ENCODE data around the gene EFCAB11. TPM values are rescaled to one million over a fixed set of nuclear protein-coding genes. Genes with fewer than 3 reads are reported as not detected.

Gene EFCAB11
- total and polyA plus RNA-seq, 2 donors (not counting 3 experiments of a cell fraction or from before 2014, with no cell fraction given), result 2.8 to 6.3 TPM

DNA sequence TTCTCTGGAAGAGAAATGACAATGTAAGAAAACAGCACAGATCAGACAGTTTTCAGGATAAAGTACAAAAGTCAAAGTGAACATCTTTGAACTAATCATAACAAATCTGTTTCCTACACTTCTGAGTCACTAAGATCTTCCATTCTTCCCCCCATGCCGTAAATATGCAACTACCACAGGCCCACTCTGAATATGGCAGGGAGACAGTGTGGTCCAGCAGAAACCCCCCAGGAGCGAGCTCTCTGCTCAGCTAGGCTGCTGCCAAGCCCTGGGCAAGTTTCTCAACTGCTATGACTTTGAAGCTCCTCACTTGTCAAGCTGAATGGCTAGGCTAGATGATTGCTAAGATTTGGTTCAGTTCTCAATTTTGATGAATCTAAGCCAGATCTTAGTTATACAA lies 148.1 kb downstream of the EFCAB11 start:
- H3K27me3 ChIP-seq (ENCODE audit: control insufficient read depth in 2 of 2, insufficient read depth in 2 of 2, low read length in 2 of 2), result no peaks in the 10 kb centered on the region
- H4K20me1 ChIP-seq (replicated peaks; ENCODE audit: control insufficient read depth, extremely low read depth, insufficient read depth, low read length), result no peaks in the 10 kb centered on the region
- intact Hi-C loops (cut with micrococcal nuclease), result no loop called here
- BruUV-seq (replicated peaks), result no TSS peak
- H3K79me2 ChIP-seq (ENCODE audit: control insufficient read depth, insufficient read depth, low read length), result no peaks in the 10 kb centered on the region
- H3K9me3 ChIP-seq (replicated peaks; ENCODE audit: control insufficient read depth, insufficient read depth, low read length), result no peaks in the 10 kb centered on the region
- no peak for TF ChIP-seq FOS (IDR thresholded peaks at IDR 0.05; ENCODE audit: borderline replicate concordance, insufficient read depth, low read length)
- no peak for TF ChIP-seq POLR2AphosphoS5 (IDR thresholded peaks at IDR 0.05; ENCODE audit: insufficient read depth, low read depth, low read length)
- no peak for TF ChIP-seq GATA2 (IDR thresholded peaks at IDR 0.05; ENCODE audit: insufficient read depth, insufficient read length, low read depth, low read length)
- TF ChIP-seq, protein P1, sequence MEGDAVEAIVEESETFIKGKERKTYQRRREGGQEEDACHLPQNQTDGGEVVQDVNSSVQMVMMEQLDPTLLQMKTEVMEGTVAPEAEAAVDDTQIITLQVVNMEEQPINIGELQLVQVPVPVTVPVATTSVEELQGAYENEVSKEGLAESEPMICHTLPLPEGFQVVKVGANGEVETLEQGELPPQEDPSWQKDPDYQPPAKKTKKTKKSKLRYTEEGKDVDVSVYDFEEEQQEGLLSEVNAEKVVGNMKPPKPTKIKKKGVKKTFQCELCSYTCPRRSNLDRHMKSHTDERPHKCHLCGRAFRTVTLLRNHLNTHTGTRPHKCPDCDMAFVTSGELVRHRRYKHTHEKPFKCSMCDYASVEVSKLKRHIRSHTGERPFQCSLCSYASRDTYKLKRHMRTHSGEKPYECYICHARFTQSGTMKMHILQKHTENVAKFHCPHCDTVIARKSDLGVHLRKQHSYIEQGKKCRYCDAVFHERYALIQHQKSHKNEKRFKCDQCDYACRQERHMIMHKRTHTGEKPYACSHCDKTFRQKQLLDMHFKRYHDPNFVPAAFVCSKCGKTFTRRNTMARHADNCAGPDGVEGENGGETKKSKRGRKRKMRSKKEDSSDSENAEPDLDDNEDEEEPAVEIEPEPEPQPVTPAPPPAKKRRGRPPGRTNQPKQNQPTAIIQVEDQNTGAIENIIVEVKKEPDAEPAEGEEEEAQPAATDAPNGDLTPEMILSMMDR (IDR thresholded peaks at IDR 0.05; ENCODE audit: extremely low read depth in 1 of 2, insufficient read depth in 1 of 2, low read depth in 1 of 2, low read length in 2 of 2), result no peak
- TF ChIP-seq MYC (IDR thresholded peaks at IDR 0.05; ENCODE audit: low read depth, low read length), result no peak
- no peak for TF ChIP-seq EZH2 (IDR thresholded peaks at IDR 0.05; ENCODE audit: borderline replicate concordance, low read depth, low read length, severe bottlenecking)
- TF ChIP-seq POLR2A (IDR thresholded peaks at IDR 0.05; ENCODE audit: low read depth, low read length), result no peak
- TF ChIP-seq, protein P2, sequence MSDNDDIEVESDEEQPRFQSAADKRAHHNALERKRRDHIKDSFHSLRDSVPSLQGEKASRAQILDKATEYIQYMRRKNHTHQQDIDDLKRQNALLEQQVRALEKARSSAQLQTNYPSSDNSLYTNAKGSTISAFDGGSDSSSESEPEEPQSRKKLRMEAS (IDR thresholded peaks at IDR 0.05; ENCODE audit: insufficient read depth, insufficient read length), result no peak
- no peak for TF ChIP-seq JUN (IDR thresholded peaks at IDR 0.05; ENCODE audit: borderline replicate concordance, insufficient read depth, insufficient read length, low read depth)
- no peaks in the 10 kb centered on the region for H3K9me1 ChIP-seq (replicated peaks; ENCODE audit: control insufficient read depth, extremely low read depth, insufficient read depth, low read length)
- no peak overlapping the region for H2AFZ ChIP-seq (ENCODE audit: low read depth, low read length)
- H3K9ac ChIP-seq (replicated peaks; ENCODE audit: extremely low read depth, insufficient read depth, low read length), result no peak overlapping the region
- FAIRE-seq (no peak), DNase-seq (ENCODE audit: low read depth, low spot score) (no peak)
- no peaks in the 10 kb centered on the region for H3K36me3 ChIP-seq (ENCODE audit: control insufficient read depth in 2 of 2, extremely low read depth in 1 of 2, insufficient read depth in 2 of 2, low read length in 2 of 2)
- ChIA-PET CTCF (no interaction called here), POLR2A (no interaction called here)
- H3K27ac ChIP-seq (ENCODE audit: insufficient read depth, low read depth, low read length), result no peak overlapping the region
- dilution Hi-C loops (cut with MboI; ENCODE audit: extremely low pct_ligation_motif_present, low sequenced_read_pairs), result no loop called here
- peaks cover 3% of the 10 kb centered on the region for H3K4me1 ChIP-seq (ENCODE audit: control insufficient read depth, extremely low read depth, insufficient read depth, low read length)
- H3K4me3 ChIP-seq (replicated peaks in 1 of 3; ENCODE audit: insufficient read depth in 1 of 3, low read depth in 1 of 3, low read length in 3 of 3), result no peak overlapping the region
- H3K4me2 ChIP-seq (ENCODE audit: insufficient read depth, low read length), result no peak overlapping the region

Data from endothelial cell of umbilical vein (primary cell).